Measurements from ENCODE around the gene ACAA2.

The ACAA2 gene

GRCh38 chr18:49850636-49851035, 37.3 kb upstream of the ACAA2 start:
- no peak for TF ChIP-seq CTCF (IDR thresholded peaks at IDR 0.05; ENCODE audit: insufficient read depth, low read depth, low read length, missing control alignments)
- no peak for DNase-seq (ENCODE audit: low read depth)
- no peak overlapping the region for H3K4me3 ChIP-seq (ENCODE audit: low read length)

GRCh38 chr18:49849331-49850217, 36.2 kb upstream of the ACAA2 start:
- DNase-seq (ENCODE audit: low read depth), result peak; percentile 97
- TF ChIP-seq CTCF (IDR thresholded peaks at IDR 0.05; ENCODE audit: insufficient read depth, low read depth, low read length, missing control alignments), result no peak
- peak overlapping the region; percentile 10 for H3K4me3 ChIP-seq (ENCODE audit: low read length)

GRCh38 chr18:49848115-49848514, 34.8 kb upstream of the ACAA2 start:
- DNase-seq (ENCODE audit: low read depth), result no peak
- no peak for TF ChIP-seq CTCF (IDR thresholded peaks at IDR 0.05; ENCODE audit: insufficient read depth, low read depth, low read length, missing control alignments)
- H3K4me3 ChIP-seq (ENCODE audit: low read length), result no peak overlapping the region

GRCh38 chr18:49847524-49847923, 34.2 kb upstream of the ACAA2 start:
- H3K4me3 ChIP-seq (ENCODE audit: low read length), result no peak overlapping the region
- no peak for TF ChIP-seq CTCF (IDR thresholded peaks at IDR 0.05; ENCODE audit: insufficient read depth, low read depth, low read length, missing control alignments)
- no peak for DNase-seq (ENCODE audit: low read depth)

GRCh38 chr18:49846718-49847470, 33.6 kb upstream of the ACAA2 start:
- DNase-seq (ENCODE audit: low read depth), result no peak
- no peak for TF ChIP-seq CTCF (IDR thresholded peaks at IDR 0.05; ENCODE audit: insufficient read depth, low read depth, low read length, missing control alignments)

GRCh38 chr18:49846361-49846662, 33.0 kb upstream of the ACAA2 start:
- no peak overlapping the region for H3K4me3 ChIP-seq (ENCODE audit: low read length)
- DNase-seq (ENCODE audit: low read depth), result no peak
- no peak for TF ChIP-seq CTCF (IDR thresholded peaks at IDR 0.05; ENCODE audit: insufficient read depth, low read depth, low read length, missing control alignments)

More at GRCh38 chr18:49846718-49847470, 33.6 kb upstream of the ACAA2 start:
- H3K4me3 ChIP-seq (ENCODE audit: low read length), result no peak overlapping the region

Data from epithelial cell of esophagus (primary cell).